ENCODE data around the gene ACSS2. TPM values are rescaled to one million over a fixed set of nuclear protein-coding genes. Genes with fewer than 3 reads are reported as not detected.

ACSS2 gene
- total RNA-seq, 1 donor from 2014 or later, result 156 TPM

DNA sequence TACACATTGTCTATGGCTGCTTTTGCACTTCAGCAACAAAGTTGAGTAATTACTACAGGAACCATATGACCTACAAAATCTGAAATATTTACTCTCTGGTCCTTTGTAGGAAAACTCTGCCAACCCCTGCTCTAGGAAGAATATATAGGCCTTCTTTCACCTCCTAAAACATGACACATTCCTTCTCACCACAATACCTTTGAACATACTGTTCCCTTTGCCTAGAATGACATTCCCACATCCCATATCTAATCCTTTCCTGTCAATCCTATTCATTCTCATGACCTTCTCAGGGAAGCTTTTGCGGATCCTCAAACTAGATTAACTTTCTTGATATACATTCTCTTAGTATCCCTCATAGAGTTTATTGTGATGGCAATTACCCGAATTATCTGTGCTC, 33.0 kb upstream of the ACSS2 start:
- Histone ChIP-seq H3K9me3 (no peaks in the 10 kb centered on the region), H3K36me3 (peaks cover 3 to 23% of the 10 kb centered on the region in 2 donors), H3K4me3 (no peak overlapping the region), H3K27ac (no peak overlapping the region), H3K27me3 (no peaks in the 10 kb centered on the region), H3K4me1 (no peaks in the 10 kb centered on the region)
- TF ChIP-seq, protein P1, sequence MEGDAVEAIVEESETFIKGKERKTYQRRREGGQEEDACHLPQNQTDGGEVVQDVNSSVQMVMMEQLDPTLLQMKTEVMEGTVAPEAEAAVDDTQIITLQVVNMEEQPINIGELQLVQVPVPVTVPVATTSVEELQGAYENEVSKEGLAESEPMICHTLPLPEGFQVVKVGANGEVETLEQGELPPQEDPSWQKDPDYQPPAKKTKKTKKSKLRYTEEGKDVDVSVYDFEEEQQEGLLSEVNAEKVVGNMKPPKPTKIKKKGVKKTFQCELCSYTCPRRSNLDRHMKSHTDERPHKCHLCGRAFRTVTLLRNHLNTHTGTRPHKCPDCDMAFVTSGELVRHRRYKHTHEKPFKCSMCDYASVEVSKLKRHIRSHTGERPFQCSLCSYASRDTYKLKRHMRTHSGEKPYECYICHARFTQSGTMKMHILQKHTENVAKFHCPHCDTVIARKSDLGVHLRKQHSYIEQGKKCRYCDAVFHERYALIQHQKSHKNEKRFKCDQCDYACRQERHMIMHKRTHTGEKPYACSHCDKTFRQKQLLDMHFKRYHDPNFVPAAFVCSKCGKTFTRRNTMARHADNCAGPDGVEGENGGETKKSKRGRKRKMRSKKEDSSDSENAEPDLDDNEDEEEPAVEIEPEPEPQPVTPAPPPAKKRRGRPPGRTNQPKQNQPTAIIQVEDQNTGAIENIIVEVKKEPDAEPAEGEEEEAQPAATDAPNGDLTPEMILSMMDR (IDR thresholded peaks at IDR 0.05), result no peak
- intact Hi-C loops (cut with DNase I), result loop anchor here (10.0 kb wide), 1 partner anchor 361 kb away; no protein-coding TSS in a partner anchor
- DNase-seq (ENCODE audit: low spot score in 2 of 2), result no peak

DNA sequence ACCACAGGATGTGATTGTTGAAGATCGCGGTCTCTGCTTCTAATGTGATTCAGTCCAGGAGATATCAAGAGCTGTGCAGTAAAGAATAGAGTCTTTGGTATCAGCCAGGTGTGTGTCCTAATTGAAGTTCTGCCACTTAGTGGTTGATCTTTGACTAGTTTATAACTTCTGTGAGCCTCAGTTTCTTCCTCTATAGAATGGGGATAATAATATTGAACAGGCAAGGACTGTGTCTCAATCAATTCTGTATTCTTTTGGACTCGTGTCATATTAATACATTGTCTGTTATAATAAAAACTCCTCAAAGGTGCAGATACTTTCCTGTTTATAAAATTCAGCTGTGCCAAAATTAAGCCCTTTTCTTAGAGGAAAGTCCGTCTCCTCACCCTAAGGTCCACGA, 27.8 kb upstream of the ACSS2 start:
- Histone ChIP-seq H3K4me3 (no peak overlapping the region), H3K9me3 (no peaks in the 10 kb centered on the region), H3K36me3 (peaks cover 33 to 69% of the 10 kb centered on the region in 2 donors), H3K27me3 (no peaks in the 10 kb centered on the region), H3K27ac (no peak overlapping the region), H3K4me1 (no peaks in the 10 kb centered on the region)
- TF ChIP-seq, protein P1 (IDR thresholded peaks at IDR 0.05), result no peak
- intact Hi-C loops (cut with DNase I), result loop anchor here (10.0 kb wide), 1 partner anchor 356 kb away; no protein-coding TSS in a partner anchor
- no peak for DNase-seq (ENCODE audit: low spot score in 2 of 2)

DNA sequence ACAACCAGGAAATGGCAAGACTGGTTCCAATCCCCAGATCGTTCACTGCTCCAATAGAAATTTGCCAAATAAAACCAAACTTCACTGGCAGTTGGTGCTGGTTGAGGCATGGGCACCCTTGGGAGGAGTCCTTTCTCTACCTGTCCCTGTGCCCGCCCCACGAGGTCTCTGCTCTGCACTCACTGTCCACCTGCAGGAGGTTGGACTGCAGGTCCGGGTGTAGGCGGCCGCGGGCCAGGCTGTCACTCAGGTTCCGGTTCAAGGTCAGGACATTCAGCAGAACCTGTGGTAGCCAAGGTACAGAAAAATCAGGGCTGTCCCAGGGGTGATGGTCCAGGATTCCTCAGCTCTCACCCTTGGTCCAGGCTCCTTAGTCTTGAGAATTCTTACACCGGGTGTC, 26.6 kb upstream of the ACSS2 start:
- intact Hi-C loops (cut with DNase I), result loop anchor here (10.0 kb wide), 1 partner anchor 355 kb away; no protein-coding TSS in a partner anchor
- Histone ChIP-seq H3K27me3 (no peaks in the 10 kb centered on the region), H3K36me3 (peaks cover 41 to 70% of the 10 kb centered on the region in 2 donors), H3K4me3 (no peak overlapping the region), H3K4me1 (no peaks in the 10 kb centered on the region), H3K27ac (no peak overlapping the region), H3K9me3 (no peaks in the 10 kb centered on the region)
- no peak for DNase-seq (ENCODE audit: low spot score in 2 of 2)
- TF ChIP-seq, protein P1 (IDR thresholded peaks at IDR 0.05), result no peak

DNA sequence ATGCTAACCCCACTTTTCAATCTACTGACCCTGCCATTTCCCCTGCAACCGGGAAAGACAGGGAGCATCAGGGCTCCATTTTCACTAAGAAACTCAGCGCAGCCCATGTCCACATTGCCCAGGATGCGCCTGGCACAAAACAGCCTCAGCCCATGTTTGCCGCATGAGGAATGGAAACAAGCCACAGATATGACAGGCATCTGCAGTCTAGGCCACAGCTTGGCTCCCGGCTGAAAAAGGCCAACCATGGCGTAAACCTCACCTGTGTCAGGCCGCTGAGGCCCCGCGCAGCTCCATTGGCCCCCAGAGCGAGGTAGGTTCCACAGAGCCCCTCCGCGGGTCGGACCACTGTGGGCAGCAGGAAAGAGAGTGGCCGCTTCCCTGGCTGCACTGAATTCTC, 25.4 kb upstream of the ACSS2 start:
- Histone ChIP-seq H3K27ac (no peak overlapping the region), H3K9me3 (no peaks in the 10 kb centered on the region), H3K4me3 (no peak overlapping the region), H3K27me3 (no peaks in the 10 kb centered on the region), H3K36me3 (peaks cover 46 to 70% of the 10 kb centered on the region in 2 donors), H3K4me1 (no peaks in the 10 kb centered on the region)
- intact Hi-C loops (cut with DNase I), result no loop called here
- DNase-seq (ENCODE audit: low spot score in 2 of 2), result no peak
- TF ChIP-seq, protein P1 (IDR thresholded peaks at IDR 0.05), result no peak

DNA sequence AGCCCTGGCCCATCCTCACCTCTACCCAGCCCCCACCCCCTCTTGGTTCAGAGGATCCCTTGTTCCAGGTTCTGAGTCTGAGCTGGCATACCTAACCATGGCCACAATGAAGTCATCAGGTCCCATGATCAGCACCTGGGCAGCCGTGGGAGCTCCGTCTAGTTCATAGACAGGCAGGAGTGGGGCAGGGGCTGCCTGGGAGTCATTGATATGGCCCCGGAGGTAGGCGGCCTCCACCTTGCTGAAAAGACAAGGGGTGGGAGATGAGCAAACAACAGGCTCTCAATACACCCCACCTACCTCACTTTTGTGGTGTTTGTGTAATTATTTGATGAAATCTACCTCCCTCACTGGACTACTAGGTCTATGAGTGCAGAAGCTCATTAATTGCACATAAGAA, 24.1 kb upstream of the ACSS2 start:
- no peaks in the 10 kb centered on the region for H3K27me3 ChIP-seq
- peaks cover 51 to 76% of the 10 kb centered on the region in 2 donors for H3K36me3 ChIP-seq
- no peaks in the 10 kb centered on the region for H3K4me1 ChIP-seq
- TF ChIP-seq, protein P1 (IDR thresholded peaks at IDR 0.05), result no peak
- intact Hi-C loops (cut with DNase I), result no loop called here
- H3K4me3 ChIP-seq, result no peak overlapping the region
- no peak overlapping the region for H3K27ac ChIP-seq
- no peaks in the 10 kb centered on the region for H3K9me3 ChIP-seq
- no peak for DNase-seq (ENCODE audit: low spot score in 2 of 2)

DNA sequence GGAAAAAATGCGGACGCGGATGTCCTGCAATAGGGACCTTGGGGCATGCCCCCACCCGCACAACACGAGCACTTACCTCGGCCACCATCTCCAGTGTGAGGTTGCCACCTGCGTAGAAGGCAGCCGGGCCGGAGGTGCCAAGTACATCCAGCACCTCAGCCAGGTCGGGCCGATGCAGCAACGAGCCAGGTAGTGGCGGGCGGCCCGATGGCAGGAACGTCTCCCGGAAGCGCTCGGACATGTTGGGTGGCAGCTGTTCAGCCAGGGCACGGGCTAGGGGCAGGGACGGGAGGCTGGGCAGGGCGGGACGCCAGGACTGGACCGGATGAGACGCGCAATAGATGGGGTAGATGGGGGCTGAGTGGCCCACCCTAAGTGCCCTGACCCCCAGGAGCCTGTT, 17.0 kb upstream of the ACSS2 start:
- H3K4me3 ChIP-seq, result no peak overlapping the region
- DNase-seq (ENCODE audit: low spot score in 2 of 2), result no peak
- TF ChIP-seq, protein P1 (IDR thresholded peaks at IDR 0.05), result no peak
- H3K27ac ChIP-seq, result no peak overlapping the region
- H3K4me1 ChIP-seq, result no peaks in the 10 kb centered on the region
- H3K36me3 ChIP-seq, result peaks cover 44 to 70% of the 10 kb centered on the region in 2 donors
- intact Hi-C loops (cut with DNase I), result no loop called here
- no peaks in the 10 kb centered on the region for H3K27me3 ChIP-seq
- no peaks in the 10 kb centered on the region for H3K9me3 ChIP-seq
